MCF 10A (cell line): ENCODE results near the gene KIRREL3. TPM values are rescaled to one million over a fixed set of nuclear protein-coding genes. Genes with fewer than 3 reads are reported as not detected.

Experiments used
- BruUV-seq: library from RNA; stranded (reverse); fragments of 400-500 nt; replicated peaks from 2 replicates; lab custom pipeline; 2021; lab: Mats Ljungman, UMichigan
- CTCF ChIA-PET: fragments of 300-600 bp; sonication (Branson Sonifier 250); formaldehyde crosslinking; extraction: SDS; loops from one replicate; lab custom pipeline; 2021; ENCODE audit warnings: antibody characterized with exemption, inconsistent platforms; lab: Yijun Ruan, JAX
- POLR2A ChIA-PET: fragments of 300-600, 350-650 bp; sonication (Branson Sonifier 250); formaldehyde crosslinking; extraction: SDS; loops from one replicate; lab custom pipeline; 2020; ENCODE audit warnings: antibody characterized with exemption, inconsistent platforms; lab: Yijun Ruan, JAX
- DNase-seq: peaks from one replicate; pipeline ENCODE4 v3.0.0-alpha.2; 2018; ENCODE audit not compliant: unreplicated experiment
- H3K27ac Mint-ChIP-seq: one replicate; pipeline ENCODE4 v1.8.0; 2022; ENCODE audit warnings: mild to moderate bottlenecking, low read depth, mixed read lengths; ENCODE audit not compliant: unreplicated experiment
- H3K27me3 Mint-ChIP-seq: one replicate; pipeline ENCODE4 v1.8.0; 2022; ENCODE audit warnings: mixed read lengths; ENCODE audit not compliant: insufficient read depth, unreplicated experiment
- H3K36me3 Mint-ChIP-seq: one replicate; pipeline ENCODE4 v1.8.0; 2022; ENCODE audit warnings: mild to moderate bottlenecking, moderate library complexity, mixed read lengths; ENCODE audit not compliant: insufficient read depth, unreplicated experiment
- H3K4me1 Mint-ChIP-seq: one replicate; pipeline ENCODE4 v1.8.0; 2022; ENCODE audit warnings: mixed read lengths; ENCODE audit not compliant: insufficient read depth, unreplicated experiment
- H3K4me3 Mint-ChIP-seq: one replicate; pipeline ENCODE4 v1.8.0; 2022; ENCODE audit warnings: mild to moderate bottlenecking, moderate library complexity, mixed read lengths; ENCODE audit not compliant: unreplicated experiment
- H3K9me3 Mint-ChIP-seq: one replicate; pipeline ENCODE4 v1.8.0; 2022; ENCODE audit warnings: mixed read lengths; ENCODE audit not compliant: unreplicated experiment
- CTCF ChIP-seq: fragments of 200-600 bp; IDR thresholded peaks from one replicate; pipeline ENCODE4 v1.8.0; 2022; ENCODE audit warnings: antibody characterized with exemption, mild to moderate bottlenecking; ENCODE audit not compliant: unreplicated experiment
- intact Hi-C: fragments of 100-400 bp; cut with micrococcal nuclease; formaldehyde crosslinking; loops from 2 replicates; pipeline ENCODE4 v1.14.1; 2022
- total RNA-seq: library from RNA; stranded (reverse); gene quantifications from 2 replicates; pipeline ENCODE4 v1.2.3, GENCODE V29; 2022

KIRREL3 gene
- total RNA-seq, 1 experiment from 2014 or later = not detected

- POLR2A ChIA-PET = no interaction called here
- no TSS peak for BruUV-seq
- intact Hi-C loops = no loop called here
- H3K27me3 Mint-ChIP-seq = peaks cover 33% of the 10 kb centered on the region
- H3K9me3 Mint-ChIP-seq = no peaks in the 10 kb centered on the region
- no peaks in the 10 kb centered on the region for H3K36me3 Mint-ChIP-seq
- no peak overlapping the region for H3K27ac Mint-ChIP-seq
- DNase-seq = no peak
- CTCF ChIA-PET = interaction anchor here (0.6 to 1.0 kb wide), 2 partner anchors 267 to 827 kb away, joined by 3 to 4 read pairs; no protein-coding TSS in a partner anchor
- peaks cover 5% of the 10 kb centered on the region for H3K4me1 Mint-ChIP-seq
- no peak for TF ChIP-seq CTCF
- no peak overlapping the region for H3K4me3 Mint-ChIP-seq
These were observed 422.1 kb downstream of the KIRREL3 start for GRCh38 chr11:126578426-126578825.

- no peak for TF ChIP-seq CTCF
- Mint-ChIP-seq H3K4me1 (peaks cover 5% of the 10 kb centered on the region), H3K36me3 (no peaks in the 10 kb centered on the region), H3K4me3 (no peak overlapping the region), H3K27me3 (peaks cover 33% of the 10 kb centered on the region), H3K9me3 (no peaks in the 10 kb centered on the region), H3K27ac (no peak overlapping the region)
- ChIA-PET POLR2A (no interaction called here), CTCF (interaction anchor here (1.0 kb wide), 1 partner anchor 266 kb away, joined by 4 read pairs; no protein-coding TSS in a partner anchor)
- DNase-seq = no peak
- intact Hi-C loops = no loop called here
- BruUV-seq = no TSS peak
These were observed 422.5 kb downstream of the KIRREL3 start for GRCh38 chr11:126578021-126578420.

DNA sequence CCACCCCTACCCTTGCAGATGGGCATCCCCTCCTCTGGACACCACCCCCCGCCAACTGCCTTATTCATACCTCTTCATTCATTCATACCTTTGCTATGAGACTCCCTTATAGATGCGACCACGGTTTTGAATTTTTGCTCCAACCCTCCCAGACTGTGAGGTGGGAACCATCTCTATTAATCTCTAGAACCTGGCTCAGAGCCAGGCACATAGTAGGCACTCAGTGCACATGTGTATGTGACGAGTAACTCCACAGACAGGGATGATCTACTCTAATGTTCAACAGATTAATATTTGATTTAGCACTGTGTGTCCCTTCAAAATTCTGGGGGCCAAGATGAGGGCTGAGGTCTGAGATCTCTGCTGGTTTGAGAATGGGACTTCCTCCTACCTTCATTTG is 424.7 kb downstream of the KIRREL3 start:
- TF ChIP-seq CTCF = no peak
- Mint-ChIP-seq H3K4me3 (no peak overlapping the region), H3K27ac (no peak overlapping the region), H3K4me1 (peaks cover 5% of the 10 kb centered on the region), H3K27me3 (peaks cover 43% of the 10 kb centered on the region), H3K9me3 (no peaks in the 10 kb centered on the region), H3K36me3 (no peaks in the 10 kb centered on the region)
- no TSS peak for BruUV-seq
- intact Hi-C loops = no loop called here
- CTCF ChIA-PET = interaction anchor here (0.5 kb wide), 1 partner anchor 86 kb away, joined by 3 read pairs; no protein-coding TSS in a partner anchor
- POLR2A ChIA-PET = no interaction called here
- no peak for DNase-seq

DNA sequence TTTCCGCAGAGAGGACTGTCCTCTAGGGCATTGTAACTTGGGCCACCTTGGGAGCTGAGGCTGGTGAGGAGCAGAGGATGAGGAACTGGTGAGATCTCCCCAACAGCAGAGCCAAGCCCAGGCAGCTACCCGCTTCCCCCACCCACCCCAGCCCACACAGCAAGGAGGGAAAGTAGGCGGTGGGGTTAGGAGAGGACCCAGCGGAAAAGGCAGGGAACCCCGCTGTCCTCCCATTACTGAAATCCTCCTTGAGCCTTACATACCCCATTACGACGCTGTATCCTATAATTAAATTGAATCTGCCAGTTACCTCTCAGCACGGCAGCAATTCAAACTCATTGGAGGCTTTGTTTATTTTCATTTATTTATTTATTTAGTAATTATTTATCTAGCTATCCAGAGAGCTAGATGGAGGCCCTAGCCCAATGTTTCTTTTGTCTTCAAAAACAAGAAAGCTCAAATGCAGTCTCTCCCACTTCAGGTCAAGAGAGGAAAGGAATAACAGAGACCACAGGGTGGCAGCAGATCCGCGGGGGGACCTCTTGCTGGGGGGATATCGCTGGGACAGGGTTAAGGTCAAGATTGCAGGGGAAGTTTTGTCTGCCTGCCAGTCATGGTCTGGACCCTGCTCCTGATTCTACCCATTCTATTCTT is 427.1 kb downstream of the KIRREL3 start:
- intact Hi-C loops = no loop called here
- Mint-ChIP-seq H3K36me3 (no peaks in the 10 kb centered on the region), H3K9me3 (no peaks in the 10 kb centered on the region), H3K4me3 (no peak overlapping the region), H3K4me1 (peaks cover 5% of the 10 kb centered on the region), H3K27me3 (peaks cover 49% of the 10 kb centered on the region), H3K27ac (no peak overlapping the region)
- TF ChIP-seq CTCF = no peak
- POLR2A ChIA-PET = no interaction called here
- CTCF ChIA-PET = interaction anchor here (0.7 to 0.8 kb wide), 2 partner anchors 427 to 1169 kb away, joined by 3 to 4 read pairs; partner anchors contain the start of gene KIRREL3
- DNase-seq = no peak
- no TSS peak for BruUV-seq
